ENCODE measurements around the gene ILK.
A peak's percentile ranks its signal among the peaks of the same experiment; 100 is the strongest.

ILK gene

DNA sequence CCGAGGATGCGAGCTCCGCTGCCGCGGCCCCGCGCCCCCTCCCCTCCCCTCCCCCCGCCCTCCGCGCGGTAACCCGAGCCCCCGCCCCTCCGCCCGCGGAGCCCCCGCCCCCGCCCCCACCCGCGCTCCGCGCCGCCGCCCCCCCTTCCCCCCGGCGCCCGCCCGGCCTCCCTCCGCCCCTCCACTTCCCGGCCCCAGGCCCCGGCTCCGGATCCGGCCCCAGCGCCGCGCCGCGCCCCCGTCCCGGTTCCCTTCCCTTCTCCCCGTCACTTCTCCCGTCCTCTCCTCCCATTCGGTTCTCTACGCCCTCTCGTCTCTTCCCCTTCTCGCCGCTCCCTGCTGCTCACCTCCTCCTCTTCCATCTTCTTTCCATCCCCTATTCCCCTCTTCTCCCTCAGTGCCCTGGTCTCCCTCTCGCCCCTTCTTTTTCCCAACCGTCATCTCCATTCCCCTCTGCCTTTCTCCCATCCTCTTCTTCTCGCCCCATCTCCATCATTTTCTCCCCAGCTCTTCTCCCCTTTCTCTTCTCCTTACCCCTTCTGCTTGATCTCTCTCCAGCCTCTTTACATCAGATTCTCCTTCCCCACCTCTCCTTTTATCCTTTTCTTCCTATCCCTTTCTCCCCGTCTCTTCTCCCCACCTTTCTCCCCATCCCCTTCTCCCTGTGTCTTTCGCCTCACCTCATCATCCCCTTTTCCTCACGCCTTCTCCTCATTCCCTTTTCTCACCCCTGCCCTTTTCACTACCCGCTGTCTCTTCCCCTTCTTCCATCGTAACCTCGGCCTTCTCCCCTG is 52.4 kb downstream of the ILK start, which contains the start of gene DCHS1:
Gene DCHS1, minus strand, starts transcription at position 20 of the 794 bp plus-strand sequence. CDS start 14,196 bp downstream, outside the sequence.
- no peaks in the 10 kb centered on the region for H3K36me3 ChIP-seq (ENCODE audit: insufficient read depth, low read length)
- WGBS, result 3% methylated on average over 31 of the region's 56 CpGs
- no peaks in the 10 kb centered on the region for H3K9me3 ChIP-seq (ENCODE audit: insufficient read depth, low read depth, low read length)
- peaks cover 56% of the 10 kb centered on the region for H3K27me3 ChIP-seq (ENCODE audit: insufficient read depth, low read length)
- H3K4me1 ChIP-seq (ENCODE audit: insufficient read depth, low read length), result peaks cover 9% of the 10 kb centered on the region; the same call in 1 of the 2 replicates
- H3K9ac ChIP-seq (ENCODE audit: low read depth, low read length), result peak within 1 kb of the TSS; percentile 59
- H3K4me3 ChIP-seq (ENCODE audit: low read length), result peak within 1 kb of the TSS; percentile 63
- H3K27ac ChIP-seq (ENCODE audit: low read depth, low read length), result no peak within 1 kb of the TSS

DNA sequence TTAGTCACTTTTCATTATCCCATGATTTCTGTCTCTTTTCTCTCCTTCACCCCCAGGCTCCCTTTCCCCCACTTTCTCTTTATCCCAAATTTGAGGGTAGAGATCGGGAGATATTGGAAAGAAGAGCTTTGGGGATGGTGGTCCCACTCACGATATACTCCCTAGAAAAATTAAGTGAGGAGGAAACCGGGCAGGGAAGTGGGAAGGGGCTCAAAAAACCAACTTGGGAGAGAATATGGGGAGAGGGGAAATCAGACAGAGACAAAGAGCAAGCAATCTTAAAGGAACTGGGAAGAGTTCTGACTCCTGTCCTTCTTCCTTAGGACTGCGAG is 53.0 kb downstream of the ILK start:
- H3K9me3 ChIP-seq (ENCODE audit: insufficient read depth, low read depth, low read length), result no peaks in the 10 kb centered on the region
- peak overlapping the region; percentile 4; the same call in 1 of the 2 replicates for H3K9ac ChIP-seq (ENCODE audit: low read depth, low read length)
- peak overlapping the region; percentile 63 for H3K4me3 ChIP-seq (ENCODE audit: low read length)
- H3K27me3 ChIP-seq (ENCODE audit: insufficient read depth, low read length), result peaks cover 56% of the 10 kb centered on the region
- 67% methylated on average over 4 of the region's 4 CpGs for WGBS
- H3K27ac ChIP-seq (ENCODE audit: low read depth, low read length), result no peak overlapping the region
- no peaks in the 10 kb centered on the region for H3K36me3 ChIP-seq (ENCODE audit: insufficient read depth, low read length)
- H3K4me1 ChIP-seq (ENCODE audit: insufficient read depth, low read length), result peaks cover 9% of the 10 kb centered on the region; the same call in 1 of the 2 replicates

DNA sequence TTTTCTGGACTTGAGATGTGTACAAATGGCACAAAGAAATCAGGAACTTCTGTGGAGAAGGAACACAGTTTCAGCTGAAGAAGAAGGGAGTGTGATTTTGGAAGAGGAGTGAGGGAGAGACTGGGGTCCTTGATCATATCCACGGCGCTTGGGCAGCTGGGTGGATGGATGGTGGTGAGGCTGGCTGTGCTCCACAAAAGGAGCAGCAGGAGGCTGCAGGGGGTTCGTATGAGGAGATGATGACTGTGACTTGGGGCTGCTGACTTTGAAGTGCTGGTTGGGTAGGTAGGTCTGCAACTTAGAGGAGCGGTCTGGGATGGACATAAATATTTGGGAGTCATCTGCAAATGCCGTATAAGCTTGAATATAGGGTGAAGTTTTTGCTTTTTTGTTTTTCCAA is 53.4 kb downstream of the ILK start:
- H3K9ac ChIP-seq (ENCODE audit: low read depth, low read length), result 0 out of 2 replicates have a peak overlapping the region, but pooled peaks have one; percentile 4
- peaks cover 56% of the 10 kb centered on the region for H3K27me3 ChIP-seq (ENCODE audit: insufficient read depth, low read length)
- 52% methylated on average over 5 of the region's 5 CpGs for WGBS

DNA sequence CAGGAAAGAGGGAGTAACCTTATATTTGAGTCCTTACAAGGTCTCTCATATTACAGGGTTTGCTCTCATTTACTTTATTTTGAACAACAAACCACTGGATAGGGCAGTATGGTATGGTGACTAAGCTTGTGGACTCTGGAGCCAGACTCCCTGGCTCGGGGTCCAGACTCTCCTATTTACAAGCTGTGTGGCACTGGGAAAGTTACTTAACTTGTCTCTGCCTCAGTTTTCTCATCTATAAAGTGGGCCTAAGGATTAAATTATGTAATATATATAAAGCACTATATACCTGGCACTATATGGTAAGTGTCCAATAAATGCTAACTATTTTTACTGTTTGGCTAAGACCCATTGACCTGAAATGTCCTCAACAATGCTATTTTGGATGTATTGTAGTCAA is 53.8 kb downstream of the ILK start:
- H3K9me3 ChIP-seq (ENCODE audit: insufficient read depth, low read depth, low read length), result no peaks in the 10 kb centered on the region
- no peaks in the 10 kb centered on the region for H3K36me3 ChIP-seq (ENCODE audit: insufficient read depth, low read length)
- 78% methylated on average over 1 of the region's 1 CpG for WGBS
- no peak overlapping the region for H3K9ac ChIP-seq (ENCODE audit: low read depth, low read length)
- H3K27ac ChIP-seq (ENCODE audit: low read depth, low read length), result no peak overlapping the region
- H3K4me1 ChIP-seq (ENCODE audit: insufficient read depth, low read length), result peaks cover 9% of the 10 kb centered on the region; the same call in 1 of the 2 replicates
- H3K4me3 ChIP-seq (ENCODE audit: low read length), result peak overlapping the region; percentile 63; the same call in 1 of the 2 replicates
- peaks cover 55% of the 10 kb centered on the region for H3K27me3 ChIP-seq (ENCODE audit: insufficient read depth, low read length)

More for the DNA sequence above, 53.4 kb downstream of the ILK start:
- Histone ChIP-seq H3K27ac (ENCODE audit: low read depth, low read length) (no peak overlapping the region), H3K36me3 (ENCODE audit: insufficient read depth, low read length) (no peaks in the 10 kb centered on the region), H3K4me1 (ENCODE audit: insufficient read depth, low read length) (peaks cover 9% of the 10 kb centered on the region; the same call in 1 of the 2 replicates), H3K9me3 (ENCODE audit: insufficient read depth, low read depth, low read length) (no peaks in the 10 kb centered on the region), H3K4me3 (ENCODE audit: low read length) (peak overlapping the region; percentile 63)

DNA sequence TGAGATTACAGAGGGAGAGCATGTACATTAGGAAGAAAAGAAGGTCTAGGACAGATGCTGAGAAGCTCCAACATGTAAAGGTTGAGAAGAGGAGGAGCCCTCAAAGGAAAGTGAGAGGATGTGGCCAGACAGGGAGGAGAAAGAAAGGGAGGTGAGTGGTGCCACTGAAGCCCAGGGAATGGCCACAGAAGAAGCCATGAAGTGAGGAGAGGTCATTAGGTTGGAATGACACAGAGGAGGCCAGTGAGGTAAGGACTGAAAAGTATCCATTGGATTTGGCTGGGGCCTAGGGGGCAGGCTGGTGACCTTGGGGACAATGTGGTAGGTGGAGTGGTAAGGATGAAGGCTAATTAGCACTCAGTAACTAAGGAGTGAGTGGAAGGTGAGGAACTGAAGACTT is 55.1 kb downstream of the ILK start:
- Histone ChIP-seq H3K27ac (ENCODE audit: low read depth, low read length) (no peak overlapping the region), H3K27me3 (ENCODE audit: insufficient read depth, low read length) (peaks cover 44% of the 10 kb centered on the region), H3K4me1 (ENCODE audit: insufficient read depth, low read length) (peaks cover 9% of the 10 kb centered on the region; the same call in 1 of the 2 replicates), H3K4me3 (ENCODE audit: low read length) (no peak overlapping the region), H3K9ac (ENCODE audit: low read depth, low read length) (no peak overlapping the region), H3K36me3 (ENCODE audit: insufficient read depth, low read length) (no peaks in the 10 kb centered on the region), H3K9me3 (ENCODE audit: insufficient read depth, low read depth, low read length) (no peaks in the 10 kb centered on the region)

All from HUES64 (cell line).